Measurements from ENCODE around the gene CES4A. TPM values are rescaled to one million over a fixed set of nuclear protein-coding genes. Genes with fewer than 3 reads are reported as not detected.

CES4A gene
- total RNA-seq, 1 experiment from 2014 or later = 1.9 TPM

DNA sequence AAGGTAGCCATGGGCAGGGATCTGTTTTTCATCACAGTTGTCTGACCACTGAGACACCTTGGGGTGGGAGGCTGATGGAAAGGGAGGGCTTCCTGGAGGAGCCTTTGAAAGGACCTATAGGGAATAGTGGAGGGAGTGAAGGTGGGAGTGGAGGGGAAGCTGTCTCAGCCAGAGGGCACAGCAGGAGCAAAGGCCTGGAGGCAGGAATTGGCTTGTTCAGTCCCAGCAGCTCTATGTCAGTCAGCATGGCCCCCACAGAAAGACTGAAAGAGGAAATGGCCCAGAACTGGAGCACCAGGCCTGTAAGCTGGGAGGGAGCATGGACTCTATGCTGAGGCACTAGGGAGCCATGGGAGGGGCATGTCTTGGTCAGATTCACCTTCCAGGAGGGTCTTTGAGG lies 27.8 kb downstream of the CES4A start:
- H3K14ac ChIP-seq (ENCODE audit: insufficient read depth, low read length) = no peak overlapping the region

More for the DNA sequence above, 27.8 kb downstream of the CES4A start:
- no peaks in the 10 kb centered on the region for H3K9me3 ChIP-seq (ENCODE audit: control insufficient read depth, low read depth, low read length)
- no peaks in the 10 kb centered on the region for H3K4me1 ChIP-seq (ENCODE audit: insufficient read depth, low read length)
- H3K79me1 ChIP-seq (ENCODE audit: insufficient read depth, low read depth, low read length, poor library complexity, severe bottlenecking) = no peaks in the 10 kb centered on the region
- Mint-ChIP-seq H3K4me1 (peaks cover 4 to 12% of the 10 kb centered on the region in 2 experiments; a peak in 3 of 4 replicates), H3K27ac (no peak overlapping the region), H3K36me3 (ENCODE audit: insufficient read depth in 1 of 3, low read depth in 3 of 3) (no peaks in the 10 kb centered on the region), H3K4me3 (no peak overlapping the region; a peak in 1 of 5 replicates), H3K27me3 (ENCODE audit: low read depth) (peaks cover 41% of the 10 kb centered on the region), H3K9me3 (no peaks in the 10 kb centered on the region)
- no peak overlapping the region for H2AK5ac ChIP-seq (ENCODE audit: insufficient read length, low read length)
- H3K23ac ChIP-seq (ENCODE audit: insufficient read length, low read depth, low read length) = no peak overlapping the region
- no peak overlapping the region for H4K5ac ChIP-seq (ENCODE audit: insufficient read length, low read depth, low read length)
- no peak overlapping the region for H3K9ac ChIP-seq (ENCODE audit: extremely low read depth, insufficient read length, low read length)
- H3K4me2 ChIP-seq (ENCODE audit: insufficient read depth, insufficient read length, low read length) = no peak overlapping the region
- no peaks in the 10 kb centered on the region for H4K20me1 ChIP-seq (ENCODE audit: control insufficient read depth, insufficient read depth, insufficient read length)
- H2BK120ac ChIP-seq (ENCODE audit: low read depth, low read length, poor library complexity, severe bottlenecking) = no peak overlapping the region
- H2BK12ac ChIP-seq (ENCODE audit: insufficient read length, low read depth, low read length) = no peak overlapping the region
- H2BK5ac ChIP-seq (ENCODE audit: insufficient read length, low read length) = no peak overlapping the region
- no peak overlapping the region for H3K4ac ChIP-seq (ENCODE audit: low read depth, low read length)
- no peaks in the 10 kb centered on the region for H3K79me2 ChIP-seq (ENCODE audit: insufficient read depth, low read length)
- no peak overlapping the region for H3K18ac ChIP-seq (ENCODE audit: insufficient read length, low read depth, low read length)
- no peak overlapping the region for H2AFZ ChIP-seq (ENCODE audit: low read length)
- TF ChIP-seq, protein P1, sequence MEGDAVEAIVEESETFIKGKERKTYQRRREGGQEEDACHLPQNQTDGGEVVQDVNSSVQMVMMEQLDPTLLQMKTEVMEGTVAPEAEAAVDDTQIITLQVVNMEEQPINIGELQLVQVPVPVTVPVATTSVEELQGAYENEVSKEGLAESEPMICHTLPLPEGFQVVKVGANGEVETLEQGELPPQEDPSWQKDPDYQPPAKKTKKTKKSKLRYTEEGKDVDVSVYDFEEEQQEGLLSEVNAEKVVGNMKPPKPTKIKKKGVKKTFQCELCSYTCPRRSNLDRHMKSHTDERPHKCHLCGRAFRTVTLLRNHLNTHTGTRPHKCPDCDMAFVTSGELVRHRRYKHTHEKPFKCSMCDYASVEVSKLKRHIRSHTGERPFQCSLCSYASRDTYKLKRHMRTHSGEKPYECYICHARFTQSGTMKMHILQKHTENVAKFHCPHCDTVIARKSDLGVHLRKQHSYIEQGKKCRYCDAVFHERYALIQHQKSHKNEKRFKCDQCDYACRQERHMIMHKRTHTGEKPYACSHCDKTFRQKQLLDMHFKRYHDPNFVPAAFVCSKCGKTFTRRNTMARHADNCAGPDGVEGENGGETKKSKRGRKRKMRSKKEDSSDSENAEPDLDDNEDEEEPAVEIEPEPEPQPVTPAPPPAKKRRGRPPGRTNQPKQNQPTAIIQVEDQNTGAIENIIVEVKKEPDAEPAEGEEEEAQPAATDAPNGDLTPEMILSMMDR (conservative IDR thresholded peaks at IDR 0.05) = no peak
- no peak overlapping the region for H3K27ac ChIP-seq (ENCODE audit: insufficient read length, low read depth, low read length)
- no peak overlapping the region for H2BK20ac ChIP-seq (ENCODE audit: low read depth, low read length, poor library complexity, severe bottlenecking)
- no peak overlapping the region for H2BK15ac ChIP-seq (ENCODE audit: low read depth, low read length)
- no peak overlapping the region for H3K56ac ChIP-seq (ENCODE audit: insufficient read length, low read depth, low read length)
- H4K8ac ChIP-seq (replicated peaks; ENCODE audit: insufficient read length, low read depth, low read length) = no peak overlapping the region
- no peak overlapping the region for H3T11ph ChIP-seq (ENCODE audit: low read length)
- DNase-seq = no peak
- H3K27me3 ChIP-seq (ENCODE audit: insufficient read depth, low read length) = peaks cover 16% of the 10 kb centered on the region; the same call in 1 of the 2 replicates
- peaks cover 6% of the 10 kb centered on the region for H3K23me2 ChIP-seq (ENCODE audit: insufficient read length, low read depth, low read length, poor library complexity, severe bottlenecking)
- no peak overlapping the region for H4K91ac ChIP-seq (ENCODE audit: insufficient read length, low read depth, low read length)

All from H9 (cell line).